CD14-positive monocyte (primary cell): ENCODE measurements around the gene ENOPH1. TPM values are rescaled to one million over a fixed set of nuclear protein-coding genes. Genes with fewer than 3 reads are reported as not detected.
"Not testable (repeated sequence)": the region's sequence is repeated elsewhere in the genome, so short reads cannot be mapped to it uniquely, and the experiment has no call there.

Source experiments
- DNase-seq, 3 donors: peaks; one replicate each; pipeline ENCODE4 v3.0.0-alpha.2; 2011 to 2022
- H2AFZ ChIP-seq: 2 replicates; pipeline ENCODE4 v1.6.0; 2012; ENCODE audit warnings: mild to moderate bottlenecking, low read depth, low read length, inconsistent platforms; ENCODE audit not compliant: insufficient read depth, poor library complexity, severe bottlenecking
- H3K27ac ChIP-seq, 2 donors: 1 replicate in 1 of 2; 2 replicates in 1 of 2; pipeline ENCODE4 v1.5.1; 2012 to 2013; ENCODE audit warnings: low read length in 2 of 2, control low read depth in 1 of 2, inconsistent platforms in 1 of 2, low read depth in 1 of 2, mild to moderate bottlenecking in 1 of 2
- H3K27me3 ChIP-seq, 2 donors: one replicate each; pipeline versions ENCODE4 v1.6.0 to v1.6.1; 2011 to 2013; ENCODE audit warnings: low read length in 2 of 2; ENCODE audit not compliant: control insufficient read depth in 2 of 2, insufficient read depth in 2 of 2
- H3K36me3 ChIP-seq, 2 donors: replicated peaks in 1 of 2; 1 replicate in 1 of 2; 2 replicates in 1 of 2; pipeline versions ENCODE4 v1.5.1 to v1.6.1; 2012 to 2013; ENCODE audit warnings: low read length in 2 of 2, control low read depth in 1 of 2, inconsistent platforms in 1 of 2, mild to moderate bottlenecking in 1 of 2; ENCODE audit not compliant: insufficient read depth in 2 of 2, control insufficient read depth in 1 of 2
- H3K4me1 ChIP-seq, 2 donors: 1 replicate in 1 of 2; 2 replicates in 1 of 2; pipeline versions ENCODE4 v1.5.1 to v1.6.1; 2012 to 2013; ENCODE audit warnings: low read length in 2 of 2, control low read depth in 1 of 2, inconsistent platforms in 1 of 2, mild to moderate bottlenecking in 1 of 2, moderate library complexity in 1 of 2; ENCODE audit not compliant: insufficient read depth in 2 of 2, control insufficient read depth in 1 of 2
- H3K4me2 ChIP-seq: replicated peaks from 2 replicates; pipeline ENCODE3; 2012; ENCODE audit warnings: low read length, moderate library complexity, mild to moderate bottlenecking; ENCODE audit not compliant: poor library complexity, severe bottlenecking; ENCODE audit errors: extremely low read depth
- H3K4me3 ChIP-seq, 3 experiments: fragments of 200-600 bp in 1 of 3; sonication (generic) in 1 of 3; replicated peaks in 1 of 3; 1 replicate in 2 of 3; 2 replicates in 1 of 3; pipeline ENCODE4 v1.5.1; 2011 to 2013; ENCODE audit warnings: low read length in 3 of 3, mild to moderate bottlenecking in 3 of 3, control low read depth in 2 of 3, low read depth in 2 of 3, inconsistent platforms in 1 of 3, moderate library complexity in 1 of 3
- H3K79me2 ChIP-seq: 2 replicates; pipeline ENCODE4 v1.6.0; 2012; ENCODE audit warnings: mild to moderate bottlenecking, control low read depth, inconsistent platforms, low read length, moderate library complexity; ENCODE audit not compliant: insufficient read depth
- H3K9ac ChIP-seq: 2 replicates; pipeline ENCODE4 v1.6.0; 2017; ENCODE audit warnings: low read length, mild to moderate bottlenecking; ENCODE audit not compliant: insufficient read depth, poor library complexity, severe bottlenecking
- H3K9me3 ChIP-seq, 2 donors: replicated peaks in 1 of 2; 1 replicate in 1 of 2; 2 replicates in 1 of 2; pipeline versions ENCODE4 v1.5.1 to v1.6.1; 2012 to 2013; ENCODE audit warnings: low read length in 2 of 2, control low read depth in 1 of 2; ENCODE audit not compliant: control insufficient read depth in 1 of 2, insufficient read depth in 1 of 2
- H4K20me1 ChIP-seq: 2 replicates; pipeline ENCODE4 v1.6.0; 2012; ENCODE audit warnings: mild to moderate bottlenecking, low read length, control low read depth, moderate library complexity; ENCODE audit not compliant: insufficient read depth
- H3K27ac Mint-ChIP-seq, 7 donors: one replicate each; pipeline ENCODE4 v1.8.0; 2020; ENCODE audit warnings: mild to moderate bottlenecking in 7 of 7, mixed read lengths in 7 of 7, moderate library complexity in 6 of 7, inconsistent platforms in 2 of 7
- H3K27me3 Mint-ChIP-seq, 3 donors: one replicate each; pipeline ENCODE4 v1.8.0; 2021 to 2022; ENCODE audit warnings: low read depth in 3 of 3, mild to moderate bottlenecking in 3 of 3, mixed read lengths in 3 of 3, moderate library complexity in 3 of 3, inconsistent platforms in 1 of 3
- H3K36me3 Mint-ChIP-seq, 2 donors: one replicate each; pipeline ENCODE4 v1.8.0; 2020; ENCODE audit warnings: mixed read lengths in 2 of 2, inconsistent platforms in 1 of 2, mild to moderate bottlenecking in 1 of 2
- H3K4me1 Mint-ChIP-seq: one replicate; pipeline ENCODE4 v1.8.0; 2020; ENCODE audit warnings: mild to moderate bottlenecking, mixed read lengths
- H3K4me3 Mint-ChIP-seq, 2 donors: one replicate each; pipeline ENCODE4 v1.8.0; 2020; ENCODE audit warnings: mild to moderate bottlenecking in 2 of 2, mixed read lengths in 2 of 2, moderate library complexity in 1 of 2
- H3K9me3 Mint-ChIP-seq, 7 donors: one replicate each; pipeline ENCODE4 v1.8.0; 2020 to 2022; ENCODE audit warnings: mixed read lengths in 7 of 7, mild to moderate bottlenecking in 6 of 7, moderate library complexity in 6 of 7, inconsistent platforms in 2 of 7
- CTCF ChIP-seq: fragments of 200-600 bp; IDR thresholded peaks from one replicate; pipeline ENCODE4 v1.8.0; 2022; ENCODE audit warnings: antibody characterized with exemption, mild to moderate bottlenecking
- WGBS: methylation state at CpG from one replicate; pipeline ENCODE4 v1.1.5; 2013; ENCODE audit warnings: missing lambda C conversion rate; ENCODE audit not compliant: insufficient coverage; 5-methylcytosine and 5-hydroxymethylcytosine counted together
- intact Hi-C, 2 donors: fragments of 100-400 bp; cut with micrococcal nuclease; formaldehyde crosslinking; loops; one replicate each; pipeline versions ENCODE4 v1.15.0 to v1.15.1; 2023
- polyA plus RNA-seq, 3 donors: library from polyadenylated mRNA; depleted of rRNA in 1 of 3; unstranded in 2 of 3; stranded (reverse) in 1 of 3; fragments of 300-500 nt in 2 of 3; fragments of >200 nt in 1 of 3; fragmentation: Illumina TruSeq in 2 of 3; gene quantifications; 1 replicate in 2 of 3; 2 replicates in 1 of 3; pipeline ENCODE4 v1.2.3, GENCODE V29; 2012 to 2021

ENOPH1 gene
- polyA plus RNA-seq, 3 donors, result 6.1 to 23.4 (median 22.0) TPM

- intact Hi-C loops, result no loop called here
- no peak overlapping the region for H3K27ac Mint-ChIP-seq
- H3K9me3 Mint-ChIP-seq, result peaks cover 0 to 5% (median 0%) of the 10 kb centered on the region in 7 donors
- peaks cover 8% of the 10 kb centered on the region for H3K4me1 Mint-ChIP-seq
- no peak overlapping the region for H3K9ac ChIP-seq
- DNase-seq, result no peak
- no peaks in the 10 kb centered on the region for H3K79me2 ChIP-seq
- no peak for TF ChIP-seq CTCF
- H2AFZ ChIP-seq, result no peak overlapping the region
- no peaks in the 10 kb centered on the region for H4K20me1 ChIP-seq
- peaks cover 0 to 9% of the 10 kb centered on the region in 2 donors for H3K36me3 ChIP-seq
- peaks cover 7 to 20% of the 10 kb centered on the region in 2 donors for H3K36me3 Mint-ChIP-seq
- H3K9me3 ChIP-seq, result no peaks in the 10 kb centered on the region
- no peak overlapping the region for H3K4me3 Mint-ChIP-seq
- no peaks in the 10 kb centered on the region for H3K4me1 ChIP-seq
- H3K27me3 ChIP-seq, result no peaks in the 10 kb centered on the region
- no CpG with 5 or more reads among the region's 3 CpGs for WGBS
- H3K4me3 ChIP-seq, result no peak overlapping the region
- H3K27me3 Mint-ChIP-seq, result no peaks in the 10 kb centered on the region
- H3K4me2 ChIP-seq, result no peak overlapping the region
- no peak overlapping the region for H3K27ac ChIP-seq
These were observed 37.1 kb downstream of the ENOPH1 start for GRCh38 chr4:82467471-82467870.

- no peak overlapping the region for H3K4me3 Mint-ChIP-seq
- no peak for TF ChIP-seq CTCF
- Histone ChIP-seq H3K9ac (no peak overlapping the region), H3K9me3 (peaks cover 0 to 3% of the 10 kb centered on the region in 2 donors), H4K20me1 (no peaks in the 10 kb centered on the region), H3K4me2 (no peak overlapping the region), H3K36me3 (no peaks in the 10 kb centered on the region), H3K4me1 (no peaks in the 10 kb centered on the region), H3K4me3 (no peak overlapping the region), H2AFZ (no peak overlapping the region), H3K27me3 (no peaks in the 10 kb centered on the region), H3K79me2 (no peaks in the 10 kb centered on the region), H3K27ac (no peak overlapping the region)
- intact Hi-C loops, result no loop called here
- H3K27me3 Mint-ChIP-seq, result peaks cover 0 to under 1% (median 0%) of the 10 kb centered on the region in 3 donors
- peaks cover 0 to 14% of the 10 kb centered on the region in 2 donors for H3K36me3 Mint-ChIP-seq
- no peak for DNase-seq
- H3K27ac Mint-ChIP-seq, result peak overlapping the region in 1 of 7 donors; percentile 8
- peaks cover 2% of the 10 kb centered on the region for H3K4me1 Mint-ChIP-seq
- peaks cover 0 to 5% (median 1%) of the 10 kb centered on the region in 7 donors for H3K9me3 Mint-ChIP-seq
- WGBS, result no CpG with 5 or more reads among the region's 2 CpGs
These were observed 39.5 kb downstream of the ENOPH1 start for GRCh38 chr4:82469791-82470345.

- peak overlapping the region in 1 of 7 donors; percentile 76 for H3K27ac Mint-ChIP-seq
- no CpG with 5 or more reads among the region's 5 CpGs for WGBS
- not testable (repeated sequence) for H3K36me3 ChIP-seq
These were observed 42.7 kb downstream of the ENOPH1 start for GRCh38 chr4:82473080-82473479.

More at GRCh38 chr4:82473080-82473479, 42.7 kb downstream of the ENOPH1 start:
- H3K27me3 ChIP-seq, H3K27ac ChIP-seq, DNase-seq, H3K27me3 Mint-ChIP-seq, H3K4me1 ChIP-seq, H3K4me3 ChIP-seq, H4K20me1 ChIP-seq, H3K4me3 Mint-ChIP-seq, H3K36me3 Mint-ChIP-seq, H2AFZ ChIP-seq, H3K4me1 Mint-ChIP-seq, H3K9me3 ChIP-seq, H3K79me2 ChIP-seq, H3K9ac ChIP-seq, intact Hi-C loops, H3K4me2 ChIP-seq, H3K9me3 Mint-ChIP-seq: not testable (repeated sequence)
